ENCODE results near the gene MOCS3. TPM values are rescaled to one million over a fixed set of nuclear protein-coding genes. Genes with fewer than 3 reads are reported as not detected.

Gene MOCS3
- total and polyA plus RNA-seq, 2 of the 4 experiments (the other 2 are of a cell fraction): 3.3 to 9.9 TPM

DNA sequence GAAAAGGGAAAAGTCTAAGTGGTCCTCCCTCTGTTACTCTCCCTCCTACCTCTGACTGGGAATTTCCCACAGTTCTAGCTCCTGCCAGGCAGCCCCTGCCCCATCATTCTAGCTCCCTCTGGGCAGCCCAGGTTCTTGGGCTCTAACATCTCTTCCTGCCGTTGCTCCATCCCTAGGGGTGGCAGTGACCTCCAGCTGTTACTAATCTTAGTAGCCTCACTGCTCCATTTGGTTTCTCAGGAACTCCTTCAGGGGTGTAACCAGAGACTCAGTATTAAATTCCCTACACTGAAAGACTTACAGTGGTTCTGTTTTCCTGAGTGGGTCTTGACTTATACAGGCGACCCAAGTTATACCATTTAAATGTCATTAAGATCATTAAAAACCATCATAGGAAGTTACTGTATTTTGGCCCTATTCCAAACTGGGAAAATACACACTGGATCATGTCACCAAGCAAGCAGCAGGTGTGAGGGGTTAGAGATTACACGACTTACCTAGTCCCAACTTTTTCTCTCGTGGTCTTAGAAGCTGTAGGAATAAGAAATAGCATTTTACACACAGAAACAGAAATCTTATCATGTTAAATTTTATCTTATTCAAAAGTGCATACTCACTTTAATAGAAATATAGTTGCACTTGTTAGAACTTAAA lies 10.4 kb upstream of the MOCS3 start:
- Histone ChIP-seq H2AFZ (replicated peaks; ENCODE audit: low read length, poor library complexity) (no peak overlapping the region), H3K23ac (ENCODE audit: low read depth, low read length) (no peak overlapping the region), H3K27me3 (ENCODE audit: control insufficient read depth, insufficient read depth, low read length) (no peaks in the 10 kb centered on the region), H2BK20ac (ENCODE audit: low read depth, low read length) (no peak overlapping the region), H3K4me2 (ENCODE audit: low read depth, low read length) (no peak overlapping the region), H3K9me1 (ENCODE audit: insufficient read depth, low read length) (no peaks in the 10 kb centered on the region), H2BK120ac (ENCODE audit: low read depth, low read length) (no peak overlapping the region), H2BK5ac (ENCODE audit: low read depth, low read length, poor library complexity, severe bottlenecking) (no peak overlapping the region), H3K14ac (replicated peaks; ENCODE audit: low read depth, low read length) (no peak overlapping the region), H2AK5ac (ENCODE audit: low read depth, low read length) (no peak overlapping the region), H4K20me1 (ENCODE audit: insufficient read depth, low read length) (peaks cover 7% of the 10 kb centered on the region; the same call in 1 of the 2 replicates), H3K56ac (ENCODE audit: extremely low read depth, insufficient read depth, low read length) (no peak overlapping the region), H2AK9ac (replicated peaks; ENCODE audit: low read depth, low read length, poor library complexity) (no peak overlapping the region), H2BK15ac (ENCODE audit: low read depth, low read length) (no peak overlapping the region), H4K5ac (ENCODE audit: low read depth, low read length) (no peak overlapping the region), H3K36me3 (ENCODE audit: control insufficient read depth, insufficient read depth, low read length) (peaks cover 43% of the 10 kb centered on the region), H3K4ac (ENCODE audit: low read depth, low read length) (no peak overlapping the region), H3K79me1 (ENCODE audit: low read depth in 1 of 2, low read length in 2 of 2) (peaks cover 21 to 44% of the 10 kb centered on the region in 2 experiments), H4K91ac (ENCODE audit: insufficient read depth, low read depth, low read length) (no peak overlapping the region), H3K18ac (ENCODE audit: low read depth, low read length) (no peak overlapping the region), H3K9ac (ENCODE audit: low read depth, low read length) (no peak overlapping the region), H4K8ac (ENCODE audit: low read depth in 2 of 2, low read length in 2 of 2) (no peak overlapping the region), H3K27ac (ENCODE audit: insufficient read depth, low read length) (no peak overlapping the region), H3K4me1 (ENCODE audit: control insufficient read depth, insufficient read depth, low read length) (no peaks in the 10 kb centered on the region), H3K4me3 (ENCODE audit: insufficient read depth, low read depth, low read length) (no peak overlapping the region), H3K9me3 (ENCODE audit: control insufficient read depth, insufficient read depth, low read length) (no peaks in the 10 kb centered on the region)
- intact Hi-C loops (cut with micrococcal nuclease) (no loop called here), in situ Hi-C loops (cut with MboI; ENCODE audit: low sequenced_read_pairs) (no loop called here), dilution Hi-C loops (cut with HindIII; ENCODE audit: low sequenced_read_pairs, unreplicated experiment) (no loop called here)
- ChIA-PET CTCF (no interaction called here), POLR2A (ENCODE audit: unreplicated experiment) (no interaction called here)
- TF ChIP-seq POLR2A (IDR thresholded peaks at IDR 0.05; ENCODE audit: low read depth, low read length): no peak
- TF ChIP-seq CHD1 (IDR thresholded peaks at IDR 0.05; ENCODE audit: low read depth, low read length): no peak
- TF ChIP-seq RCOR1 (IDR thresholded peaks at IDR 0.05; ENCODE audit: insufficient replicate concordance, low read length): no peak
- TF ChIP-seq NFE2L2 (IDR thresholded peaks at IDR 0.05; ENCODE audit: low read depth, low read length): no peak
- no peak for TF ChIP-seq SMC3 (IDR thresholded peaks at IDR 0.05; ENCODE audit: low read depth, low read length)
- no peak for TF ChIP-seq BHLHE40 (IDR thresholded peaks at IDR 0.05; ENCODE audit: low read depth, low read length)
- no peak for TF ChIP-seq MXI1 (IDR thresholded peaks at IDR 0.05; ENCODE audit: borderline replicate concordance, low read depth, low read length)
- no peak for TF ChIP-seq MAFK (IDR thresholded peaks at IDR 0.05; ENCODE audit: low read depth, low read length)
- TF ChIP-seq, protein P1, sequence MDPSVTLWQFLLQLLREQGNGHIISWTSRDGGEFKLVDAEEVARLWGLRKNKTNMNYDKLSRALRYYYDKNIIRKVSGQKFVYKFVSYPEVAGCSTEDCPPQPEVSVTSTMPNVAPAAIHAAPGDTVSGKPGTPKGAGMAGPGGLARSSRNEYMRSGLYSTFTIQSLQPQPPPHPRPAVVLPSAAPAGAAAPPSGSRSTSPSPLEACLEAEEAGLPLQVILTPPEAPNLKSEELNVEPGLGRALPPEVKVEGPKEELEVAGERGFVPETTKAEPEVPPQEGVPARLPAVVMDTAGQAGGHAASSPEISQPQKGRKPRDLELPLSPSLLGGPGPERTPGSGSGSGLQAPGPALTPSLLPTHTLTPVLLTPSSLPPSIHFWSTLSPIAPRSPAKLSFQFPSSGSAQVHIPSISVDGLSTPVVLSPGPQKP (IDR thresholded peaks at IDR 0.05; ENCODE audit: borderline replicate concordance, low read depth, low read length): no peak
- TF ChIP-seq CTCF (conservative IDR thresholded peaks at IDR 0.05; ENCODE audit: low read depth, low read length): no peak
- no peak for TF ChIP-seq FOS (IDR thresholded peaks at IDR 0.05; ENCODE audit: low read depth, low read length)
- no peak for TF ChIP-seq USF2 (IDR thresholded peaks at IDR 0.05; ENCODE audit: low read depth, low read length)
- TF ChIP-seq CEBPB (IDR thresholded peaks at IDR 0.05; ENCODE audit: low read depth, low read length): no peak
- TF ChIP-seq RAD21 (IDR thresholded peaks at IDR 0.05; ENCODE audit: low read length): no peak
- no peak for TF ChIP-seq RFX5 (IDR thresholded peaks at IDR 0.05; ENCODE audit: low read depth, low read length)
- TF ChIP-seq MAZ (IDR thresholded peaks at IDR 0.05; ENCODE audit: borderline replicate concordance, low read depth, low read length): no peak
- BruUV-seq (replicated peaks): no TSS peak
- ATAC-seq (ENCODE audit: low read depth): no peak
- WGBS, 2 experiments (ENCODE audit: extremely low coverage in 2 of 2, insufficient read length in 1 of 2): no CpG with 5 or more reads among the region's 4 CpGs
- DNase-seq: no peak
